Measurements from ENCODE around the gene LRP2.
"Not testable (repeated sequence)": the region's sequence is repeated elsewhere in the genome, so short reads cannot be mapped to it uniquely, and the experiment has no call there.

LRP2 gene

GRCh38 chr2:169301596-169302335 lies 60.6 kb downstream of the LRP2 start:
- DNase-seq (ENCODE audit: low spot score) = no peak

- DNase-seq (ENCODE audit: low spot score) = no peak
Measured at GRCh38 chr2:169300636-169301530, 61.5 kb downstream of the LRP2 start.

- no peak for DNase-seq (ENCODE audit: low spot score)
Measured at GRCh38 chr2:169298007-169298406, 64.3 kb downstream of the LRP2 start.

GRCh38 chr2:169294001-169294675 lies 68.2 kb downstream of the LRP2 start:
- no peak for DNase-seq (ENCODE audit: low spot score)

- DNase-seq (ENCODE audit: low spot score) = no peak
Measured at GRCh38 chr2:169291517-169291916, 70.8 kb downstream of the LRP2 start.

GRCh38 chr2:169290433-169290832 lies 71.9 kb downstream of the LRP2 start:
- no peak for DNase-seq (ENCODE audit: low spot score)

- DNase-seq (ENCODE audit: low spot score) = no peak
Measured at GRCh38 chr2:169287666-169288065, 74.7 kb downstream of the LRP2 start.

- no peak for DNase-seq (ENCODE audit: low spot score)
Measured at GRCh38 chr2:169286624-169287231, 75.6 kb downstream of the LRP2 start.

GRCh38 chr2:169285531-169286235 lies 76.7 kb downstream of the LRP2 start:
- DNase-seq (ENCODE audit: low spot score) = no peak

GRCh38 chr2:169280502-169280901 lies 81.8 kb downstream of the LRP2 start:
- DNase-seq (ENCODE audit: low spot score) = no peak

- no peak for DNase-seq (ENCODE audit: low spot score)
Measured at GRCh38 chr2:169275696-169276444, 86.5 kb downstream of the LRP2 start.

GRCh38 chr2:169272010-169272409 lies 90.3 kb downstream of the LRP2 start:
- DNase-seq (ENCODE audit: low spot score) = no peak

GRCh38 chr2:169270574-169270973 lies 91.8 kb downstream of the LRP2 start:
- not testable (repeated sequence) for DNase-seq (ENCODE audit: low spot score)

GRCh38 chr2:169265591-169265990 lies 96.7 kb downstream of the LRP2 start:
- DNase-seq (ENCODE audit: low spot score) = no peak

GRCh38 chr2:169260846-169261642 lies 101.3 kb downstream of the LRP2 start:
- DNase-seq (ENCODE audit: low spot score) = no peak

- no peak for DNase-seq (ENCODE audit: low spot score)
Measured at GRCh38 chr2:169260246-169260645, 102.1 kb downstream of the LRP2 start.

GRCh38 chr2:169259402-169259801 lies 102.9 kb downstream of the LRP2 start:
- no peak for DNase-seq (ENCODE audit: low spot score)

GRCh38 chr2:169258045-169258601 lies 104.2 kb downstream of the LRP2 start:
- no peak for DNase-seq (ENCODE audit: low spot score)

GRCh38 chr2:169254774-169255173 lies 107.6 kb downstream of the LRP2 start:
- DNase-seq (ENCODE audit: low spot score) = no peak

GRCh38 chr2:169247211-169247610 lies 115.1 kb downstream of the LRP2 start:
- no peak for DNase-seq (ENCODE audit: low spot score)
